GM12878 (cell line): ENCODE data around the gene IRF2. TPM values are rescaled to one million over a fixed set of nuclear protein-coding genes. Genes with fewer than 3 reads are reported as not detected.

Source experiments
- ATAC-seq: fragments of 200-7000 bp; cut with Tn5 transposase; 3 replicates; pipeline ENCODE4 v1.9.1; 2020; ENCODE audit warnings: mild to moderate bottlenecking, moderate library complexity
- BruUV-seq: library from RNA; stranded (reverse); fragments of 400-500 nt; replicated peaks from 2 replicates; lab custom pipeline; 2021; lab: Mats Ljungman, UMichigan
- CTCF ChIA-PET: fragments of 300-600 bp; sonication (Branson Sonifier 250); formaldehyde crosslinking; extraction: SDS; loops from one replicate; lab custom pipeline; 2021; ENCODE audit warnings: inconsistent platforms; lab: Yijun Ruan, JAX
- POLR2A ChIA-PET: fragments of 350-600 bp; formaldehyde crosslinking; extraction: SDS; loops from one replicate; lab custom pipeline; 2021; ENCODE audit warnings: inconsistent platforms; lab: Charles Lee
- RAD21 ChIA-PET: fragments of 300-600 bp; sonication (Branson Sonifier 250); formaldehyde crosslinking; loops from one replicate; lab custom pipeline; 2023; ENCODE audit warnings: antibody characterized with exemption; ENCODE audit not compliant: unreplicated experiment; lab: Charles Lee
- SMC1A ChIA-PET: fragments of 300-600 bp; sonication (Branson Sonifier 250); formaldehyde crosslinking; loops from one replicate; lab custom pipeline; 2023; ENCODE audit not compliant: unreplicated experiment, uncharacterized antibody; lab: Charles Lee
- DNase-seq: peaks from one replicate; pipeline ENCODE4 v3.0.0-alpha.2; 2011; ENCODE audit warnings: low read depth, low spot score
- FAIRE-seq: peaks from 3 replicates; lab custom pipeline; 2011; peaks lifted over from hg19 to GRCh38; lab: Jason Lieb, UNC
- H2AFZ ChIP-seq: 2 replicates; pipeline ENCODE4 v1.6.0; 2011; ENCODE audit warnings: low read depth, low read length, control low read depth; ENCODE audit not compliant: control insufficient read depth
- H3K27ac ChIP-seq: 2 replicates; pipeline ENCODE4 v1.5.1; 2011; ENCODE audit warnings: control low read depth; ENCODE audit not compliant: control insufficient read depth, insufficient read depth
- H3K27me3 ChIP-seq, 2 experiments: replicated peaks in 1 of 2; 2 replicates each; pipeline versions ENCODE4 v1.6.0 to v1.6.1; 2011; ENCODE audit warnings: low read length in 1 of 2; ENCODE audit not compliant: control insufficient read depth in 2 of 2, insufficient read depth in 2 of 2
- H3K36me3 ChIP-seq, 2 experiments: 2 replicates each; pipeline ENCODE4 v1.5.1; 2011; ENCODE audit warnings: low read length in 1 of 2; ENCODE audit not compliant: control insufficient read depth in 2 of 2, insufficient read depth in 2 of 2
- H3K4me1 ChIP-seq: 2 replicates; pipeline ENCODE4 v1.6.1; 2011; ENCODE audit warnings: mild to moderate bottlenecking, low read length, moderate library complexity, mixed read lengths; ENCODE audit not compliant: control insufficient read depth, insufficient read depth
- H3K4me2 ChIP-seq: 2 replicates; pipeline ENCODE4 v1.6.0; 2011; ENCODE audit warnings: control low read depth; ENCODE audit not compliant: control insufficient read depth, insufficient read depth
- H3K4me3 ChIP-seq: fragments of 200-600 bp; sonication (generic); 2 replicates; pipeline ENCODE4 v1.5.1; 2016
- H3K79me2 ChIP-seq: 2 replicates; pipeline ENCODE4 v1.6.0; 2011; ENCODE audit warnings: low read length; ENCODE audit not compliant: control insufficient read depth, insufficient read depth
- H3K9ac ChIP-seq: 2 replicates; pipeline ENCODE4 v1.8.0; 2011; ENCODE audit warnings: low read length, control low read depth, mixed read lengths; ENCODE audit not compliant: control insufficient read depth, insufficient read depth
- H3K9me3 ChIP-seq: replicated peaks from 3 replicates; pipeline ENCODE4 v1.5.1; 2011; ENCODE audit warnings: mild to moderate bottlenecking, low read length; ENCODE audit not compliant: control insufficient read depth, insufficient read depth
- H4K20me1 ChIP-seq: 2 replicates; pipeline ENCODE4 v1.6.0; 2011; ENCODE audit not compliant: control insufficient read depth, insufficient read depth
- BHLHE40 ChIP-seq, 2 experiments: fragments of 450-650 bp in 1 of 2; IDR thresholded peaks; 2 replicates each; pipeline ENCODE4 v1.6.1; 2011 to 2017; ENCODE audit warnings: low read depth in 2 of 2, borderline replicate concordance in 1 of 2, improper control_type of control experiment in 1 of 2, low read length in 1 of 2, mild to moderate bottlenecking in 1 of 2
- CEBPZ ChIP-seq: fragments of 150-350 bp; IDR thresholded peaks from 2 replicates; pipeline ENCODE4 v1.6.1; 2016; ENCODE audit warnings: low read depth, low read length
- CREB1 ChIP-seq: IDR thresholded peaks from 2 replicates; pipeline ENCODE4 v1.6.1; 2012; ENCODE audit warnings: low read depth, mild to moderate bottlenecking, inconsistent platforms
- DPF2 ChIP-seq: fragments of 450-650 bp; IDR thresholded peaks from 2 replicates; pipeline ENCODE4 v1.6.1; 2017; ENCODE audit warnings: mild to moderate bottlenecking
- HDAC2 ChIP-seq: fragments of 200-600 bp; sonication (generic); IDR thresholded peaks from 2 replicates; pipeline ENCODE4 v1.6.1; 2017
- MAX ChIP-seq: IDR thresholded peaks from 2 replicates; pipeline ENCODE4 v1.6.1; 2012; ENCODE audit warnings: low read depth, low read length, improper control_type of control experiment
- MEF2A ChIP-seq: IDR thresholded peaks from 2 replicates; pipeline ENCODE4 v1.6.1; 2011; ENCODE audit warnings: low read depth, mild to moderate bottlenecking, low read length, moderate library complexity; ENCODE audit not compliant: insufficient read depth
- MYC ChIP-seq: IDR thresholded peaks from 2 replicates; pipeline ENCODE4 v1.6.1; 2011; ENCODE audit warnings: mild to moderate bottlenecking, low read length, moderate library complexity, inconsistent platforms; ENCODE audit not compliant: insufficient read depth, insufficient replicate concordance, insufficient read length, severe bottlenecking
- NR2F1 ChIP-seq: fragments of 450-650 bp; conservative IDR thresholded peaks from 2 replicates; pipeline ENCODE4 v1.6.1; 2017; ENCODE audit warnings: mild to moderate bottlenecking
- YY1 ChIP-seq: IDR thresholded peaks from 2 replicates; pipeline ENCODE4 v1.6.1; 2011; ENCODE audit warnings: low read depth, mild to moderate bottlenecking, low read length
- ZBTB11 ChIP-seq: fragments of 450-650 bp; formaldehyde crosslinking; IDR thresholded peaks from 2 replicates; pipeline ENCODE4 v1.5.0; 2022; ENCODE audit warnings: mild to moderate bottlenecking, missing genetic modification characterization
- ZZZ3 ChIP-seq: IDR thresholded peaks from 2 replicates; pipeline ENCODE4 v1.6.1; 2011; ENCODE audit warnings: low read depth; ENCODE audit not compliant: control insufficient read depth, insufficient read length
- WGBS: methylation state at CpG from one replicate; pipeline ENCODE4 v1.1.6; 2016; ENCODE audit warnings: low lambda C conversion rate; ENCODE audit not compliant: insufficient replicate concordance, insufficient coverage; ENCODE audit errors: missing lambda C conversion rate; 5-methylcytosine and 5-hydroxymethylcytosine counted together
- in situ Hi-C: fragments of 300-500 bp; cut with MboI; formaldehyde crosslinking; loops from 9 replicates; pipeline ENCODE4 v1.14.3; 2018; ENCODE audit warnings: mixed read lengths
- intact Hi-C: fragments of 100-400 bp; cut with micrococcal nuclease; formaldehyde crosslinking; loops from one replicate; pipeline ENCODE4 v1.14.2; 2022; ENCODE audit not compliant: unreplicated experiment
- polyA plus RNA-seq, 11 experiments: library from polyadenylated mRNA; depleted of rRNA in 4 of 11; unstranded in 6 of 11; stranded (reverse) in 5 of 11; fragments of >200 nt; fragmentation: Nextera tagmentation in 4 of 11; fragmentation: Illumina TruSeq in 1 of 11; extraction: Ambion mirVana in 4 of 11; extraction: Trizol in 1 of 11; gene quantifications; 1 replicate in 1 of 11; 2 replicates in 10 of 11; pipeline versions ENCODE4 v1.2.1 to v1.2.3, GENCODE V29; 2011 to 2016; ENCODE audit warnings: inconsistent platforms in 2 of 11, missing spikeins in 2 of 11, low read depth in 1 of 11
- total RNA-seq, 4 experiments: library from RNA; depleted of rRNA in 3 of 4; stranded (reverse); fragments of >200 nt in 3 of 4; fragmentation: Illumina TruSeq in 1 of 4; extraction: Trizol in 1 of 4; gene quantifications; 2 replicates each; pipeline versions ENCODE4 v1.2.1 to v1.2.3, GENCODE V29; 2013 to 2021
- TF ChIP-seq, protein P1 (sequence below): IDR thresholded peaks from 2 replicates; pipeline ENCODE4 v1.6.1; 2011; ENCODE audit warnings: borderline replicate concordance, low read depth, mild to moderate bottlenecking, moderate library complexity, mixed read lengths, low read length; ENCODE audit not compliant: insufficient read depth; ENCODE audit errors: extremely low read length
- TF ChIP-seq, protein P2 (sequence below): fragments of 450-650 bp; IDR thresholded peaks from 2 replicates; pipeline ENCODE4 v1.6.1; 2017; ENCODE audit warnings: borderline replicate concordance

Gene IRF2
- total and polyA plus RNA-seq, 10 of the 15 experiments (the other 5 are each of a cell fraction or from before 2014, with no cell fraction given), result 45.1 to 99.3 (median 58.9) TPM

GRCh38 chr4:184444953-184445309 is 29.4 kb downstream of the IRF2 start:
- Histone ChIP-seq H3K4me2 (no peak overlapping the region), H3K4me1 (peaks cover 31% of the 10 kb centered on the region), H3K27ac (peak overlapping the region; percentile 25), H3K27me3 (no peaks in the 10 kb centered on the region), H3K79me2 (peaks cover 90% of the 10 kb centered on the region), H3K4me3 (no peak overlapping the region), H3K9me3 (no peaks in the 10 kb centered on the region; the same call in 2 of the 3 replicates), H2AFZ (no peak overlapping the region), H4K20me1 (no peaks in the 10 kb centered on the region), H3K36me3 (peaks cover 2 to 11% of the 10 kb centered on the region in 2 experiments; a peak in 3 of 4 replicates), H3K9ac (no peak overlapping the region)
- ChIA-PET SMC1A (interaction anchor here (1.0 to 1.5 kb wide), 3 partner anchors 9 to 70 kb away, joined by 3 to 7 read pairs (median 3); no protein-coding TSS in a partner anchor), CTCF (interaction anchor here (0.6 to 0.8 kb wide), 2 partner anchors 23 to 1046 kb away, joined by 3 read pairs; no protein-coding TSS in a partner anchor), RAD21 (interaction anchor here (0.6 to 1.3 kb wide), 2 partner anchors 23 to 130 kb away, joined by 3 to 4 read pairs; no protein-coding TSS in a partner anchor), POLR2A (interaction anchor here (0.6 kb wide), 1 partner anchor 95 kb away, joined by 6 read pairs; no protein-coding TSS in a partner anchor)
- WGBS, result 60% methylated on average over 11 of the region's 11 CpGs
- no peak for FAIRE-seq
- BruUV-seq, result no TSS peak
- peak; percentile 87 for ATAC-seq
- intact Hi-C loops (no loop called here), in situ Hi-C loops (no loop called here)
- peak; percentile 26 for DNase-seq
- TF ChIP-seq HDAC2 (no peak), MYC (peak; percentile 55), BHLHE40 (IDR thresholded peaks at IDR 0.05; ENCODE audit: borderline replicate concordance in 1 of 2, low read depth in 2 of 2, low read length in 1 of 2) (peak; percentile 36 to 82; a peak in 2 of 4 replicates), MEF2A (no peak), ZBTB11 (CRISPR knock-in tag) (no peak), MAX (peak; percentile 48; the same call in 1 of the 2 replicates), CEBPZ (no peak), YY1 (0 out of 2 replicates have a peak, but pooled peaks have one; percentile 36), ZZZ3 (no peak), DPF2 (0 out of 2 replicates have a peak, but pooled peaks have one; percentile 50), NR2F1 (no peak), CREB1 (peak; percentile 39; the same call in 1 of the 2 replicates)
- TF ChIP-seq, protein P1, sequence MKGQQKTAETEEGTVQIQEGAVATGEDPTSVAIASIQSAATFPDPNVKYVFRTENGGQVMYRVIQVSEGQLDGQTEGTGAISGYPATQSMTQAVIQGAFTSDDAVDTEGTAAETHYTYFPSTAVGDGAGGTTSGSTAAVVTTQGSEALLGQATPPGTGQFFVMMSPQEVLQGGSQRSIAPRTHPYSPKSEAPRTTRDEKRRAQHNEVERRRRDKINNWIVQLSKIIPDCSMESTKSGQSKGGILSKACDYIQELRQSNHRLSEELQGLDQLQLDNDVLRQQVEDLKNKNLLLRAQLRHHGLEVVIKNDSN, result no peak
- TF ChIP-seq, protein P2, sequence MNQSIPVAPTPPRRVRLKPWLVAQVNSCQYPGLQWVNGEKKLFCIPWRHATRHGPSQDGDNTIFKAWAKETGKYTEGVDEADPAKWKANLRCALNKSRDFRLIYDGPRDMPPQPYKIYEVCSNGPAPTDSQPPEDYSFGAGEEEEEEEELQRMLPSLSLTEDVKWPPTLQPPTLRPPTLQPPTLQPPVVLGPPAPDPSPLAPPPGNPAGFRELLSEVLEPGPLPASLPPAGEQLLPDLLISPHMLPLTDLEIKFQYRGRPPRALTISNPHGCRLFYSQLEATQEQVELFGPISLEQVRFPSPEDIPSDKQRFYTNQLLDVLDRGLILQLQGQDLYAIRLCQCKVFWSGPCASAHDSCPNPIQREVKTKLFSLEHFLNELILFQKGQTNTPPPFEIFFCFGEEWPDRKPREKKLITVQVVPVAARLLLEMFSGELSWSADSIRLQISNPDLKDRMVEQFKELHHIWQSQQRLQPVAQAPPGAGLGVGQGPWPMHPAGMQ, result no peak
